OCI-LY7 (cell line): ENCODE measurements around the gene TOR1AIP1. TPM values are rescaled to one million over a fixed set of nuclear protein-coding genes. Genes with fewer than 3 reads are reported as not detected.

ENCODE experiments used
- BruUV-seq: library from RNA; stranded (reverse); fragments of 400-500 nt; replicated peaks from 2 replicates; lab custom pipeline; 2021; lab: Mats Ljungman, UMichigan
- CTCF ChIA-PET: fragments of 300-600 bp; sonication (Branson Sonifier 250); formaldehyde crosslinking; loops from one replicate; lab custom pipeline; 2022; ENCODE audit warnings: antibody characterized with exemption; ENCODE audit not compliant: unreplicated experiment; lab: Charles Lee
- POLR2A ChIA-PET: fragments of 300-600 bp; sonication (Branson Sonifier 250); formaldehyde crosslinking; loops from one replicate; lab custom pipeline; 2022; ENCODE audit warnings: antibody characterized with exemption; lab: Charles Lee
- DNase-seq: peaks from one replicate; pipeline ENCODE4 v3.0.0-alpha.2; 2015; ENCODE audit warnings: low spot score
- H2AFZ ChIP-seq: fragments of 200-600 bp; sonication (generic), shearing (Covaris generic); 2 replicates; pipeline ENCODE4 v1.6.1; 2014; ENCODE audit warnings: mild to moderate bottlenecking, antibody characterized with exemption, low read length, moderate library complexity
- H3K27ac ChIP-seq: fragments of 200-600 bp; sonication (generic); 2 replicates; pipeline ENCODE4 v1.5.1; 2014; ENCODE audit warnings: mixed run types, low read depth, mild to moderate bottlenecking, moderate library complexity, low read length, inconsistent platforms; ENCODE audit not compliant: poor library complexity, severe bottlenecking
- H3K36me3 ChIP-seq: fragments of 200-600 bp; sonication (generic); 2 replicates; pipeline ENCODE4 v1.6.1; 2014; ENCODE audit warnings: mild to moderate bottlenecking, antibody characterized with exemption, low read length, moderate library complexity, mixed read lengths; ENCODE audit not compliant: insufficient read depth
- H3K4me1 ChIP-seq: fragments of 200-600 bp; sonication (generic); 2 replicates; pipeline ENCODE4 v1.5.1; 2014; ENCODE audit warnings: mild to moderate bottlenecking, low read length; ENCODE audit not compliant: insufficient read depth, poor library complexity, severe bottlenecking
- H3K4me2 ChIP-seq: fragments of 200-600 bp; sonication (generic); 2 replicates; pipeline ENCODE4 v1.6.1; 2014; ENCODE audit warnings: mild to moderate bottlenecking, low read length
- H3K4me3 ChIP-seq: fragments of 200-600 bp; sonication (generic); 2 replicates; pipeline ENCODE4 v1.5.1; 2014; ENCODE audit warnings: mild to moderate bottlenecking, low read depth, low read length; ENCODE audit not compliant: poor library complexity, severe bottlenecking
- H3K79me2 ChIP-seq: fragments of 200-600 bp; sonication (generic); 2 replicates; pipeline ENCODE4 v1.6.1; 2016; ENCODE audit warnings: low read depth, mild to moderate bottlenecking, low read length, moderate library complexity, mixed read lengths; ENCODE audit not compliant: insufficient read depth
- H3K9me2 ChIP-seq: fragments of 200-600 bp; sonication (generic); 2 replicates; pipeline ENCODE4 v1.6.1; 2016; ENCODE audit warnings: mild to moderate bottlenecking, low read length, mixed read lengths; ENCODE audit not compliant: insufficient read depth
- H3K9me3 ChIP-seq: fragments of 200-600 bp; sonication (generic); 2 replicates; pipeline ENCODE4 v1.6.1; 2014; ENCODE audit warnings: mild to moderate bottlenecking, mixed run types, low read length, mixed read lengths
- H4K20me1 ChIP-seq: fragments of 200-600 bp; sonication (generic); 2 replicates; pipeline ENCODE4 v1.6.1; 2014; ENCODE audit warnings: mild to moderate bottlenecking, antibody characterized with exemption, low read length, moderate library complexity, mixed read lengths; ENCODE audit not compliant: insufficient read depth
- CTCF ChIP-seq: fragments of 200-600 bp; sonication (generic); conservative IDR thresholded peaks from 2 replicates; pipeline ENCODE4 v1.5.1; 2014; ENCODE audit warnings: mild to moderate bottlenecking, antibody characterized with exemption, low read length, moderate library complexity, mixed read lengths
- EZH2phosphoT487 ChIP-seq: fragments of 200-600 bp; sonication (generic); IDR thresholded peaks from 2 replicates; pipeline ENCODE4 v1.6.1; 2018; ENCODE audit warnings: low read depth, borderline replicate concordance, mild to moderate bottlenecking, mixed run types, antibody characterized with exemption, low read length, moderate library complexity, mixed read lengths
- intact Hi-C: fragments of 100-400 bp; cut with micrococcal nuclease; formaldehyde crosslinking; loops from one replicate; pipeline ENCODE4 v1.10.0; 2022; ENCODE audit not compliant: unreplicated experiment
- total RNA-seq, 2 experiments: library from RNA; depleted of rRNA in 1 of 2; stranded (reverse); fragments of >200 nt in 1 of 2; shearing (Covaris generic) in 1 of 2; gene quantifications; 2 replicates each; pipeline ENCODE4 v1.2.3, GENCODE V29; 2014 to 2022

TOR1AIP1 gene
- total RNA-seq, 2 experiments from 2014 or later: 11.0 to 14.5 TPM

- intact Hi-C loops: loop anchor here (1.0 to 10.0 kb wide), 3 partner anchors 72 to 920 kb away; partner anchors contain the start of genes QSOX1 and TOR1AIP1
Measured at GRCh38 chr1:179954493-179955286, 72.6 kb downstream of the TOR1AIP1 start, which contains the start of gene CEP350. Gene CEP350, plus strand, starts transcription at chr1:179954810. Its CDS starts 31,372 bp downstream, at chr1:179986182.

GRCh38 chr1:179955287-179955680, 73.2 kb downstream of the TOR1AIP1 start:
- Histone ChIP-seq H3K79me2 (peaks cover 53% of the 10 kb centered on the region), H4K20me1 (peaks cover 24% of the 10 kb centered on the region), H3K4me3 (peak overlapping the region; percentile 93), H3K27ac (peak overlapping the region; percentile 88), H3K36me3 (no peaks in the 10 kb centered on the region), H3K9me3 (no peaks in the 10 kb centered on the region), H3K9me2 (no peaks in the 10 kb centered on the region), H2AFZ (peak overlapping the region; percentile 58), H3K4me2 (peak overlapping the region; percentile 88), H3K4me1 (peaks cover 46% of the 10 kb centered on the region)
- intact Hi-C loops: loop anchor here (10.0 kb wide), 2 partner anchors 200 to 920 kb away; partner anchors contain the start of gene QSOX1
- ChIA-PET CTCF (no interaction called here), POLR2A (interaction anchor here (0.7 to 1.4 kb wide), 6 partner anchors 10 to 318 kb away, joined by 3 to 11 read pairs (median 4); no protein-coding TSS in a partner anchor)
- no TSS peak for BruUV-seq
- no peak for DNase-seq
- TF ChIP-seq EZH2phosphoT487 (no peak), CTCF (0 out of 2 replicates have a peak, but pooled peaks have one; percentile 2)

More at GRCh38 chr1:179954493-179955286, 72.6 kb downstream of the TOR1AIP1 start, which contains the start of gene CEP350:
- no peaks in the 10 kb centered on the region for H3K36me3 ChIP-seq
- H4K20me1 ChIP-seq: peaks cover 24% of the 10 kb centered on the region
- peak within 1 kb of the TSS; percentile 98 for H2AFZ ChIP-seq
- peak within 1 kb of the TSS; percentile 94 for H3K4me2 ChIP-seq
- peaks cover 46% of the 10 kb centered on the region for H3K4me1 ChIP-seq
- no peaks in the 10 kb centered on the region for H3K9me2 ChIP-seq
- H3K27ac ChIP-seq: peak within 1 kb of the TSS; percentile 88
- CTCF ChIA-PET: no interaction called here
- POLR2A ChIA-PET: interaction anchor here (0.6 to 1.4 kb wide), 9 partner anchors 9 to 72 kb away, joined by 3 to 11 read pairs (median 3); no protein-coding TSS in a partner anchor
- peak within 1 kb of the TSS; percentile 93 for H3K4me3 ChIP-seq
- DNase-seq: peak; percentile 99
- no TSS peak for BruUV-seq
- H3K79me2 ChIP-seq: peaks cover 49% of the 10 kb centered on the region
- H3K9me3 ChIP-seq: no peaks in the 10 kb centered on the region
- TF ChIP-seq CTCF (0 out of 2 replicates have a peak, but pooled peaks have one; percentile 6), EZH2phosphoT487 (no peak)
